NCI-H1105 (cell line): Measurements from ENCODE around the gene IGFBP4.
A peak's percentile ranks its signal among the peaks of the same experiment; 100 is the strongest.
"Not testable (repeated sequence)": the region's sequence is repeated elsewhere in the genome, so short reads cannot be mapped to it uniquely, and the experiment has no call there.

Source experiments
- DNase-seq: peaks from one replicate; lab custom pipeline; 2025; lab: John Stamatoyannopoulos, UW

IGFBP4 gene

DNA sequence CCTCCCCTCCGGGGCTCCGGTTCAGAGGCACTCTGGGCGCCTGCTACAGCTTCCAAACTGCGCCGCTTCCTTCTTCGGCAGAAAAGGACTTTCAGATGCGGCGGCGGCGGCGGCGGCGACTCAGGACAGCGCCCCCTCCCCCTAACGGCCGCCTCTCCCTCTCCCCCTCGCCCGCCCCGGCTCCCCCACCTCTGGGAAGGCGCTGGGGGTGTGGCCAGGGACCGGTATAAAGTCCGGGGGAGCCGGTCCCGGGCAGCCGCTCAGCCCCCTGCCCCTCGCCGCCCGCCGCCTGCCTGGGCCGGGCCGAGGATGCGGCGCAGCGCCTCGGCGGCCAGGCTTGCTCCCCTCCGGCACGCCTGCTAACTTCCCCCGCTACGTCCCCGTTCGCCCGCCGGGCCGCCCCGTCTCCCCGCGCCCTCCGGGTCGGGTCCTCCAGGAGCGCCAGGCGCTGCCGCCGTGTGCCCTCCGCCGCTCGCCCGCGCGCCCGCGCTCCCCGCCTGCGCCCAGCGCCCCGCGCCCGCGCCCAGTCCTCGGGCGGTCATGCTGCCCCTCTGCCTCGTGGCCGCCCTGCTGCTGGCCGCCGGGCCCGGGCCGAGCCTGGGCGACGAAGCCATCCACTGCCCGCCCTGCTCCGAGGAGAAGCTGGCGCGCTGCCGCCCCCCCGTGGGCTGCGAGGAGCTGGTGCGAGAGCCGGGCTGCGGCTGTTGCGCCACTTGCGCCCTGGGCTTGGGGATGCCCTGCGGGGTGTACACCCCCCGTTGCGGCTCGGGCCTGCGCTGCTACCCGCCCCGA, at the start of gene IGFBP4:
Gene IGFBP4, plus strand, starts transcription at position 255 of the 792 bp plus-strand sequence. Its CDS starts 286 bp downstream, at position 541.
- DNase-seq, result peak; percentile 42

DNA sequence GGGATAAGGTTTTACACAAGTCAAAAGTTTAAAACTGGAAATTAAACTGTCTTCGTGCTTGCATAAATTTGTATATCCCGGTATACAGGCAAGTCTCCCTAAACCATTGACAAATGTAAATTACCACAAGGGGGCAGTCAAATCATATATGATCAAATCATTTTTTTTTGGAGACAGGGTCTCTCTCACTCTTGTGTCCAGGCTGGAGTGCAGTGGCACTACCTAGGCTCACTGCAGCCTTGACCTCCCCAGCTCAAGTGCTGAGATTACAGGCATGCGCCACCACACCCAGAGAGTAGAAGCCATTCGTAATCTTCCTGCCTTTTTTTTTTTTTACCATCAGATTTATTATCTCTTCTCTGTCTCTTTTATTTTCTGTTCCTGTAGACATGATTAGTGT, 44.1 kb upstream of the IGFBP4 start:
- peak; percentile 0 for DNase-seq

DNA sequence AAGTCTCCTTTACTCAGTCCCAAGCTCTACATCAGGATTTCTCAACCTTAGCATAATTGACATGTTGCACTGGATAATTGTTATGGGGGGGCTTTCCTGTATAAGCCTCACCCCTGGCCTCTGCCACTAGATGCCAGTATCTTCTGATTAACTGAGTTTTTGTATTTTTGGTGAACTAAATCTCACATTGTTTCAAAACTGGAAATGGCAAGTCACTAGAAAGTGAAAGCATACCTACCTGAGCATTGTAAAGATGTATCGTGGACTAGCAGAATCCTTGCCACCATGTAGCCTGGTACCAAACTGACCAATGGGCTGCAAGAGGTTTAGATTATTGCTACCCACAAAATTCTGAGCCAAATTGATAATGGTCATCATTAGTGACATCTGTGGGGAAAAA, 40.6 kb upstream of the IGFBP4 start:
- DNase-seq, result no peak

DNA sequence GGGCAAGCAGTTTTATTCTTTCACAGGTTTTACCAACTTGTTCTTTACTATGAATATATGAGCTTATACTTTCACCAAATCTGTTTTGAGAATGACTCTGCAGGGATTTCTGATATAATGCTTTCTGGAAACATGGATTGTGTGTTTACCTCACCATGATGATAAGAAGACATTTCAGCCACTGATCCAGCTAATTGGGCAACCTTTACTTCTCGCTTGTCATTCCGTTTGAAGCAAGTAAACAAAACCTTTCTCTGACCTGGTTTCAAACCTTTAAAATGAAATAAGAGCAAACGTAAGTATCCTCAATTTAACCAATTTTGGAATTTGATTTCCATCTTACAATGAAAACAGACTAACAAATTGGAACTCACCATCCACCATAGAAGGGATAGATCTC, 39.2 kb upstream of the IGFBP4 start:
- no peak for DNase-seq

DNA sequence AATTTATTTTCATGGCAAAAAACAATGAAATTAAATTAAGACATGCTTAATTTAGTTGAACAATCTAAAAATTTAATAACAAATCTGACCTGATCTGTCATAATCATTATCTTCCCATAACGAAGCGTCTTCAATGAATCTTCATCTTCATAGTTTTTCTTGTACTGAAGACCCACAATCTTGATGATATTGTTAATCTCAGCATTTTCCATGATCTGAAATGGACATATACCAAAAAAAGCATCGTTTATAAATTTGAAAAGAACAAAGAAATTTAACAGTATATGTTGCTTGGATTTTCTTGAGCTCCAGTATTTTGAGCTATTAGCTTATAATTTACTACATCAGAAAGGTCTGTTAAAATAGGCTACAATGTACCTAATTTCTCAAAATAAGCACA, 35.8 kb upstream of the IGFBP4 start:
- no peak for DNase-seq

DNA sequence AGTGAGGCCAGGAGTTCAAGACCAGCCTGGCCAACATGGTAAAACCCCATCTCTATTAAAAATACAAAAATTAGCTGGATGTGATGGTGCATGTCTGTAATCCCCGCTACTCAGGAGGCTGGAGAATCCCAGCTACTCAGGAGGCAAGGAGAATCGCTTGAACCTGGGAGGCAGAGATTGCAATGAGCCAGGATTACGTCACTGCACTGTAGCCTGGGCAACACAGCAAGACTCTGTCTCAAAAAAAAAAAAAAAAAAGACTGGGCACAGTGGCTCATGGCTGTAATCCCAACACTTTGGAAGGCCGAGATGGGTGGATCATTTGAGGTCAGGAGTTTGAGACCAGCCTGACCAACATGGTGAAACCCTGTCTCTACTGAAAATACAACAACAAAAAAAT, 33.7 kb upstream of the IGFBP4 start:
- not testable (repeated sequence) for DNase-seq

DNA sequence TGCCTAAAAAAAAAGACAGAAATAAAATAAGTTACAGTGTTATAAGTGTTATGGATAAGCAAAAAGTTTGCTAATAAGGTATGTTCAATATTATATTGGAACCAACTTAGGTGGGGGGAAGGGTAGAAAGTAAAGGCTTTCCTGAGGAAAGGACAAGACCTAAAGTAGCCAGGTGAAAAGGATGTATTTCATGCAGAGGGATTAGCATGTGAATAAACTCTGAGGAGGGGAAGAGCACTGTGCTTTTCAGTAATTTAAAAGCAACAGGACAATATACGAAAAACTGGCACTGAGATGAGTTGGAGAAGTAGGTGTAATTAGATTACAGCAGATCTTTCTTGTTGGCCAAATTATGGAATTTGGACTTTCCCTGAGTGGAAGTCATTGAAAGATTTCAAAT, 33.2 kb upstream of the IGFBP4 start:
- DNase-seq, result no peak

DNA sequence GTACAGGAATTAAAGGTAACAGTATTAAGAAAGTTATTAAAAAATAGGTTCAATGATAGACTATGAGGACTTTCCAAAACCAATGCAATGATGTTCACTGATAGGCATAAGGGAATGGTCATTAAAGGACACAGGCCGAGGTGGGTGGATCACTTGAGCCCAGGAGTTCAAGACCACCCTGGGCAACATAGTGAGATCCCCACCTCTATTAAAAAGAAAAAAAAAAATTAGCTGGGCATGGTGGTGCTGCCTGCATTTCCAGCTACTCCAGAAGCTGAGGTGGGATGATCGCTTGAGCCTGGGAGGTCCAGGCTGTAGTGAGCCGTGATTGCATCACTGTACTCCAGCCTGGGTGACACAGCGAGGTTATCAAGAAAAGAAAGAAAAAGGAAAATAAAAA, 31.4 kb upstream of the IGFBP4 start:
- no peak for DNase-seq

DNA sequence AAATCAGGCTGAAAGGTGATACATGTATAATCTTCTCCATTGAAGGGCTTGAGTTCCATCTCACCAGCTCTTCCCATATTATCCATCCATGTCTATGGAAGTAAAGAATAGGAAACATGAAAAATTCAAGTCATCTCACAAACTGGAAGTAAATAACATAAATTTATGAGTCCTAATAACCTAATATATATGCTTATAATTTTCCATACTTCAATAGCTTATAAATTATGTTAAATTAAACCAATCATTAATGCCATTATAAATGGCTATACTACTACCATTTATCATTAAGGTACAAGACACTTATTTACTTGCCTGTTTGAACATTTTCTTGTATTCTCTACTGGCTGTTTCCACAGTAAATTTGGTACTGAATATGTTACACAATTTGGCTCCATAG, 30.4 kb upstream of the IGFBP4 start:
- no peak for DNase-seq

DNA sequence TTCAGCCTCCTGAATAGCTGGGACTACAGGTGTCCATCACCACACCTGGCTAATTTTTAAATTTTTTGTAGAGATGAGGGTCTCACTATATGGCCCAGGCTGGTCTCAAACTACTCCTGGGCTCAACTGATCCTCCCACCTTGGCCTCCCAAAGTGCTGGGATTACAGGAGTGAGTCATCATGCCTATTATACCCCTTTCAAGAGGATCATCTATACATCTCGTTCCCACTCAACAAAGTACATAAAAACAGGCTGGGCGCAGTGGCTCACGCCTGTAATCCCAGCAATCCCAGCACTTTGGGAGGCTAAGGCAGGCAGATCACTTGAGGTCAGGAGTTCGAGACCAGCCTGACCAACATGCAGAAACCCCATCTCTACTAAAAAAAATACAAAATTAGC, 28.9 kb upstream of the IGFBP4 start:
- not testable (repeated sequence) for DNase-seq

DNA sequence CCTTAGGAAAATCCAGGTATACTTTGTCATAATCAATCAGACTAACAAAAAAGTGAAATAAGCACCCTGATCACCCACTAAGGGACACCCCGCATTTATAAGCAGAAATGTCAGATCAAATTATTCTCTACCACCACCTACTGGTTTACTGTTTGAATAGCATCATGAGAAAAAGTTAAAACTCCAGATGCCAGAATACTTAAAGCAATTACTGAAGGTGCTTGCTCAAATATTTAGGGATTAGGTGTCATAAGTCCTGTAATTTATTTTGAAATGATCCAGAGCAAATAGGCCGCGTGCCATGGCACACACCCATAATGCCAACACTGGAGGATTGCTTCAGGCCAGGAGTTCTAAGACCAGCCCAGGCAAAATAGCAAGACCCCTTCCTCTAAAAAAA, 27.9 kb upstream of the IGFBP4 start:
- DNase-seq, result peak; percentile 1

DNA sequence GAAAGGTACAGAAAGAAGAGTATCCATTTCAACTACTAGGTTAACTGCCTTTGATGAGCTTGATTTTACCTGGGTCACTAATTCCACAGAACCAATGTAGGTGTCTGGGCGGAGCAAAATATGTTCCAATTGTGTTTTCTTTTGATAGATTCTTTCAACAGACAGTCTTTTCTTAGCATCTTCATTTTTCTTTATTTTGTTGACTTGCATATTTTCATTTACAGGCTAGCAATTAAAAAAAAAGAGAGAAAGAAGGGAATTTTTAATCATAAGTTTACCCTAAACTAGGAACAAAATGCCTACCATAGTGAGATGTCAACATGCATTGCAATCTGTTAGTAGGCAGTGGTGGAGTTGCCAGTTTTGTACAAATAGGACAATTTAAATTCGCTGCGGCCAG, 26.6 kb upstream of the IGFBP4 start:
- no peak for DNase-seq

DNA sequence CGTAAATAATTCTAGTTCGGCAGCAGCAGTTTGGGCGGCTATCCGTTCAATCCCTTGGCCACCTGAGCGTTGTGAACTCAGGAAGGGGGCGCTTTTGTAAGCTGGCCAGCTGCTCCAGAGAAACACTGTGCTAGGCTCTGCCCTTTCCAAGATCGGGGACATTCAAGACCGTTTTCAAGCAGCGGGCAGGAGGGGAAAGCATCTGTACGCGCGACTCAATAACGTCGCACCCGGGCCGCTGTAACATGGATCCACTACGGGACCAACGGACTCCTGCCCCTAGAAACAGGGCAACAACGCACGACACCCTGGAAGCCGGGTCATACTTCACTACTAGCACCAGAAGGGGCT, 26.0 kb upstream of the IGFBP4 start:
- DNase-seq, result no peak

DNA sequence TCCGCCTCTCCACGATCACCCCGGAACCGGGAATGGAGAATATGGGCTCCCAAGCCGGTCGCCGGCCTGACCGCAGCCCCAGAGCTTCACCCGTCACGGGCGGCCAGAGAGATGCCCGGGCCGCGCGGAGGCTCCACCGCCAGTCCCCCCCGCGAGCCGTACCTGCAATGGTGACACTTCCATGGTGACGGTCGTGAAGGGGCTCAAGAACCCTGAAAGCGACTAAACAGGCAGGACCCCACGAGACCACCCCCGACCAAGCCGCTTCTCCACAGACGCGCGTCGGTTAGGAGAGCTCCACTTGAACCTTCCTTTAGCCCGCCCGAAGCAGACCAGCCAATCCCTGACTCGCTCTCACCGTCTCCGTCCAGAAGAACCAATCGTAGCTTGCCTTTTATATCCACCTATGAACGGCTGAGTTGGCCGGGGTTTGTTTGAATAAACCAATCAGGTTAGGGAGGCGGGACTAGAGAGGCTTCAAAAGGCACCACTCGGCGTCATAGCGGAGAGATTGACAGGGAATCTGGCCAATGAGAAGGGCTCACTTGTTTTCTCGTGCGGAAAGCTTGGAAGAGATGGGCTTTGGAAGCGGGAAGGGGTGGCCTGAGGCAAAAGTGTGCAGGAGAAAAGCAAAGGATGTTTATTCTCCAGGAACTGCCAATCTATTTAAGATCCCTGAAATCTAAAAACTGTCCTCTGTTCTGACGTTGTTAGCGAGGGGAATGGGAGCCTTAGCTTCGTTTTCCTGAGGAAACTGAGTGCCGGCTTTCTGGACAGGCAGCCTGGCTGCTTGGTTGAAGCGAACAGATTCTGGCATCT, 25.4 kb upstream of the IGFBP4 start, which contains the start of gene TOP2A:
Gene TOP2A, minus strand, starts transcription at position 288 of the 819 bp plus-strand sequence. Its CDS starts 105 bp downstream, at position 183.
- peak; percentile 99 for DNase-seq

DNA sequence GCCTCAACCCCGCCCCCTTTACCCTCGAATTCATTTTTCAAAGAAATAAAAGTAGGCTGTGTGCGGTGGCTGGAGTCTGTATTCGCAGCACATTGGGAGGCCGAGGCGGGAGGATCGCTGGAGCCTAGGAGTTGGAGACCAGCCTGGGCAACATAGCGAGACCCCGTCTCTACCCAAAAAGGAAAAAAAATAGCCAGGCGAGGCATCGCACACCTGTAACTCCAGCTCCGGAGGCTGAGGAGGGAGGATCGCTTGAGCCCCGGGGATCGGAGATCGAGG, 24.9 kb upstream of the IGFBP4 start:
- DNase-seq, result no peak

DNA sequence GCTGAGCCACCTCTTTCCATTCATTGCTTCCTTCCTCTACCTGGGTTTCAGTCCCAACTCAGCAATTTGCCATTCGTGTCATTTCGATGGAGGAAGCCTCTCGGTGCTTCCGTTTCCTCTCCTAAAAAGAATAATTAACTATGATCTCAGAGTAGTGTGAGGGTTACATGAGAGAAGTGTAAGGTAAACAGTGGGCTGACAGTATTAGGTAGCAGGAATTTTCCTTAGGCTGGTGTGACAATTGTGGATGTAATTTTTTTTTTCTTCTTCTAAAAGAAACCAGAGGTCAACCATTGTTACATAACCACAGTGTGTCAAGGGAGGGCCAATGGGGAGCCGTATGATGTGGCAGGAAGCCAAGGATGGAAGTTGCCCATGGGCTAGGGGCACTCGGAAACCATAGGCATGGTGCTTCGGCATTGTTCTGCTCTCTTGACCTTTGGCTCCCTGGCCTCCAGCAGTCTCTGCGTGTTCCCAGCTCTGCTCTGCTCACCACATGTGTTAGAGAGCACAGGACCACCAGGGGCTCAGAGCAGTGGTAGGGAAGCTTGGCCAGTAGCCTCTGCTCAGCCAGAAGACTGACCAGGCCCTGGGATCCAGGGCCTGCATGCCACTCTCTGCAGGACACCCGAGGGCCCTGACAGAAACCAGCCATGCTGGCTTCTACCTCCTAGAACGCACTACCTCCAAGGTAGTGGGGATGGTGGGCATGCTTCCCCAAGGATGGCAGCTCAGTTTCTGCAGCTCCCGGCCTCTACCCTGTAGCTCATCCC, 23.5 kb upstream of the IGFBP4 start:
- DNase-seq, result no peak

DNA sequence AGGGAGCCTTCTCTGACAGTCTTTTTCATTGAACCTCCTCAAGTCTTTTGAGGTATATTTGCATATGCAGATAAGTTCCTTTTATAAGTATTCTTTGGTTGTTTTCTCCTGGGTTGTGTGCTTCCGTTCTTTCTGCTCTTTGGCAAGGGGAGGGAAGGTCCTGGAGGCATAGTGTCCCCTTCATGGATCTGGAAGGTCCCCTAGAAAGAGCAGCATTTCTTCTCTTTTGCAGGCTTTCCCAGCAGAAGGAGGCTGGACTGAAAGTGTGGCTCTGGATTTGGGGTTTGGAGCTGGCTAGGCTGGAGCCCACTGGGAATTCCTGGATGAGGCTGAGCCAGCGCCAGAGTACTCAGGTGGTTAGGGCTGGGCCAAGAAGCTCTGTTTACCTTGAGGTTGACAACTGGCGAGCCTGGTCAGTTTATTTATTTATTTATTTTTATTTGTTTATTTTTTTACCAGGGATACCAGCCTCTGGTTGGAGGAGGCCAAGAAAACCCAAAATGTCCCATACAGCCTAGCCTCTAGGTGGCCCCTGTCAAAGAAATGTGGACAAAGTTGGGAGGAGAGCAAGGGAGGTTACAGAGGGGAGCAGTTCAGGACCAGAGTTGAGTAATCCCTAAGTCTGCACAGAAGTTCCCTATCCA, 20.1 kb upstream of the IGFBP4 start:
- DNase-seq, result no peak

DNA sequence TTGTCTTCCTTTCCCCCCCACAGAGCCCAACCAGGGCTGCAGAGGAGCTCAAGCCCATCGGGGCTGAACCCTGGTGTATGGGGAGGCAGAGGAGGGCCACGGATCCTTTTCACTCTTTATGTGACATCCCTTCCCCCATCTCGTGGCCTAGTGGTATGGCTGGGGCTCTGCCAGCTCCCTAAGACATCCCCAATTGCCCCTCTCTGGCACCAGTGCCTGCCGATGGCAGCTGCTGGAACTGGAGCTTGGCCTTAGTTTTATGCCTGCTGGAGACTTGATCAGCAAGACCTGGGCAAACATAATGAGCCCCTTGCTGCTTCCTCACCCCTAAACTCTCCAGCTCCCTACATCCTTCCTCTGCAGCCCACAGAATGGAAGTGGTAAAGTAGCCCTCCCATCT, 17.5 kb upstream of the IGFBP4 start:
- DNase-seq, result no peak

DNA sequence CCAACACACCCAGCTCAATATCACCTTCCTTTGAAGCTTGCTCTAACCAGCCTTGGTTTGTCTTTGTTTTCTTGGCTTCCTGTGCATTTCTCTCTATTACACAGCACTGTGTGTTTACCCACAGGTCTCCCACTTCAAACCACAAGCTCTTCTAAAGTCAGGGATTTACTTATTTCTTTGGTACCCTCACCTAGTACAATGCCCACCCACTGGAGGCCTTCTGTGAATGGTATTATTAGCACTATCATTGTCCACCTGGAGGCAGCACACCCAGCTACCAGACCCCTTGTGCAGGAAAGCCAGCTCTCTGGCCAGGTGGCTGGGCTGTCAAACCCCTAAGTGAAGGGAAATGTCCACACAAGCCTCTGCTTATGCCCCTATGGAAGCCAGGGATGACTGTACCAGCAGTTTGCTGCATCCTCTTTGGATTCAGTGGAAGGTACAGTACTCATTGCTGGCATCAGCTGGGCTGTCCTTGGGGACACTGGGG, 16.2 kb upstream of the IGFBP4 start:
- no peak for DNase-seq

DNA sequence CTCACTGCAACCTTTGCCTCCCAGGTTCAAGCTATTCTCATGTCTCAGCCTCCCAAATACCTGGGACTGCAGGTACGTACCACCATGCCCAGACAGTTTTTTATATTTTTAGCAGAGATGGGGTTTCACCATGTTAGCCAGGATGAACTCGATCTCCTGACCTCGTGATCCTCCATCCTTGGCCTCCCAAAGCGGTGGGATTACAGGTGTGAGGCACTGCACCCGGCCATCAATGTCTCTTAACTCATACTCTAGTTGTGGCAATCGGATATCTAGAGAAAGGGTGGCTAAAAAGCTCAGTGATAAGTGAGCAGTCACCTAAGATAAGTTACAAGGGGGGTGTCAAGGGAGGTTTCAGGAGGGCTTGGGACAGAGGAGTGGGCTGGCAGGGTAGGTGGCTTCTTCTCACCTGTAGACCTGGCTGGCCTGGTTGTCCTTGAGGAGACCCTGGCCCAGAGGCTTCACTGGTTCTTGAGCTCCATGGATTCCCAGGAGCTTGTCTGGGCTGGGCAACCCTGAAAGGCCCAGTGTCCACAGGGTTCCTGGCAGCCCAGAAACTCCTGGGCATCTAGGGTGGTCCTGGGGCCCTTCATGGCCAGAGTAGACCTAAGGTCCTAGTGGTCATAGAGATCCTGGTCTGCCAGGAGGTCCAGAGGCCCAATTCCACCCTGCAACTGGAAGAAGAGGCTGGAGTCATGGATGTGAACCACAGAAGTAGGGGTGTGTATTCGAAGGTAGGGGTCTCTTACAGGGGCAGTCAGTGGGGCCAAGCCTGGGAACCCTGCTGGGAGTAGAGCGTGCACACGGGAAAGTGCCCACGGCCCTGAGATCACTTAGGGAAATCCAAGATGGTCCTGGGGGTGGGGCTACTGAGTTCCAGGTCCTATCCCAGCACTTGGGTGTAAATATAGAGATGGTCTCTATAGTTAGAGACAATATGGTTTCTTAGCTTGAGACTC, 12.7 kb upstream of the IGFBP4 start:
- no peak for DNase-seq

DNA sequence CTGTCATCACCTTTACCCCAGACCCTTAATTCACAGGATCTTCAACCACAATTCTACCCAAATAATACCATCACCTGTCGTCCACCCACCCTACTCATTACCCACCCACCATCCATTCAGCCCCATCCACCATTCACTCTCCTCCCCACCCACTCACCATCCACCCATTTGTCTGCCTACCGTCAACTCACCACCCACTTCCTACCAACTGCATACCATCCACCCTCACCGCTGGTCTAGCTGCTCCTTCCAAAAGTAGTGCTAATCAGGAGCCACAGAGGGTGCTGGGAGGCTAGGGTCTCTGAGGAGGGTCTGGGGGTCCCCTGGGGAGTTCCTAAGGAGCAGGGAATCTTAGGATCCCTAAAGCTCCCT, 12.0 kb upstream of the IGFBP4 start:
- no peak for DNase-seq
